ENCODE measurements around the gene GPBP1.
A peak's percentile ranks its signal among the peaks of the same experiment; 100 is the strongest.
"Not testable (repeated sequence)": the region's sequence is repeated elsewhere in the genome, so short reads cannot be mapped to it uniquely, and the experiment has no call there.

Gene GPBP1

DNA sequence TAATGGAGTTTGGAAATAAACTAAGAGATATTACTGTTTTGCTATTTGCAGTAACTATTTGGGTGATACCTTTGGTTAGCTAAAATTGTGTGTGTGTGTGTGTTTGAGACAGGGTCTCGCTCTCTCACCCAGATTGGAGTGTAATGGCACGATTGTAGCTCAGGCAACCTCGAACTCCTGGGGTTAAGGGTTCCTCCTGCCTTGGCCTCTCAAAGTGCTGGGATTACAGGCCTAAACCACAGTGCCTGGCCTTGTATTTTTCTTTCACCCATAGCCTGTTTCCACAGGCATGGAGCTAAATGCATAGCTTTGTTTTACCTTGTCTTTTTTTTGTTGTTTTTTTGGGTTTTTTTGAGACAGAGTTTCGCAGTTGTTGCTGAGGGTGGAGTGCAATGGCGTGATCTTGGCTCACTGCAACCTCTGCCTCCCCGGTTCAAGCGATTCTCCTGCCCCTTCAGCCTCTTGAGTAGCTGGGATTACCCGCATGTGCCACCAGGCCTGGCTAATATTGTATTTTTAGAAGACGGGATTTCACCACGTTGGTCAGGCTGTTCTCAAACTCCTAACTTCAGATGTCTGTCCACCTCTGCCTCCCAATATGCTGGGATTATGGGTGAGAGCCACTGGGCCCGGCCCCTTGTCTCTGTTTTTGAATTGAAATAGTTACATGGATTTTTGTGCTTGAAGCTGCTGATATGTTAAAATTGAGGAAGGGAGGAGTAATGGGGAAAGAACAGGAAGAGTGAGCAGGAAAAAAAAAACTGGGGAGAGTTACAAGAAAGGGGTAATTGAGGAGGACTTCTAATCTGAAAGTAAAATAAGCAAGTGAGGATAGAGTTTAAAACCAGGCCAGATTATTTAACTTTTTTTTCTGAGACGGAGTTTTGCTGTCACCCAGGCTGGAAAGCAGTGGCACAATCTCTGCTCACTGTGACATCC, 5.7 kb downstream of the GPBP1 start:
- peaks cover 8% of the 10 kb centered on the region; the same call in 1 of the 2 replicates for H3K4me1 ChIP-seq (ENCODE audit: insufficient read depth, low read length)
- H3K27ac ChIP-seq (ENCODE audit: low read length): no peak overlapping the region
- no peaks in the 10 kb centered on the region for H3K27me3 ChIP-seq (ENCODE audit: insufficient read depth, low read length)
- peak overlapping the region; percentile 44 for H3K9ac ChIP-seq (ENCODE audit: low read depth, low read length)
- no peaks in the 10 kb centered on the region for H3K9me3 ChIP-seq (ENCODE audit: insufficient read depth, low read depth, low read length)
- peak overlapping the region; percentile 95 for H3K4me3 ChIP-seq (ENCODE audit: low read length)
- peaks cover 50% of the 10 kb centered on the region for H3K36me3 ChIP-seq (ENCODE audit: insufficient read depth, low read depth, low read length)

DNA sequence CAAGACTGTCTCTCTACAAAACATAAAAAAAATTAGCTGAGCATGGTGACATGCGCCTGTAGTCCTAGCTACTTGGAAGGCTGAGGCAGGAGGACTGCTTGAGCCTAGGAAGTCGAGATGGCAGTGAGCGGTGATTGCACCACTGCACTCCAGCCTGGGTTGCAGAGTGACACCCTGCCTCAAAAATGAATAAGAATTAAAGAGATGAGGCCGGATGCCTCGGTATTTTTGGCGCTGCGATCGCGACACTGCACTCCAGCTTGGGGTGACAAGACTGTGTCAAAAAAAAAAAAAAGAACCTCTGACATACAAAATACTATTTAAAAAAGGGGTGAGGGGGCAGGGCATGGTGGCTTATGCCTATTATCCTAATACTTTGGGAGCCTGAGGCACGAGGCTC, 7.3 kb downstream of the GPBP1 start:
- Histone ChIP-seq H3K9me3 (ENCODE audit: insufficient read depth, low read depth, low read length) (no peaks in the 10 kb centered on the region), H3K36me3 (ENCODE audit: insufficient read depth, low read depth, low read length) (peaks cover 43% of the 10 kb centered on the region), H3K27ac (ENCODE audit: low read length) (no peak overlapping the region), H3K4me3 (ENCODE audit: low read length) (no peak overlapping the region), H3K9ac (ENCODE audit: low read depth, low read length) (no peak overlapping the region), H3K27me3 (ENCODE audit: insufficient read depth, low read length) (no peaks in the 10 kb centered on the region), H3K4me1 (ENCODE audit: insufficient read depth, low read length) (peaks cover 13% of the 10 kb centered on the region; the same call in 1 of the 2 replicates)

DNA sequence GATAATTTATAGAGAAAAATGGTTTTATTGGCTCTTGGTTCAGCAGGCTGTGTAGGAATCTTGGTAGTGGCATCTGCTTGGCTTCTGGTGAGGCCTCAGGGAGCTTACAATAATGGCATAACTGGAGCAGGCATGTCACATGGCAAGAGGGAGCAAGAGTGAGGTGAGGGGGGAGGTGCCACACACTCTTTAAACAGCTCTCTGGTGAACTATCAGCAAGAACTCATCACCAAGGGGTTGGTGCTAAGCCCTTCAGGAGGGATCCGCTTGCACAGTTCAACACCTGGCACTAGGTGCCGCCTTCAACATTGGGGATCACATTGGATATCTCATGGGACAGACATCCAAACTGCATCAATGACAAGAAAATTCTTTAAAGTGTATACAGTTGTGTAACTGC, 10.5 kb downstream of the GPBP1 start:
- Histone ChIP-seq H3K4me3 (ENCODE audit: low read length) (no peak overlapping the region), H3K27me3 (ENCODE audit: insufficient read depth, low read length) (no peaks in the 10 kb centered on the region), H3K27ac (ENCODE audit: low read length) (no peak overlapping the region), H3K4me1 (ENCODE audit: insufficient read depth, low read length) (peaks cover 13% of the 10 kb centered on the region), H3K36me3 (ENCODE audit: insufficient read depth, low read depth, low read length) (peaks cover 16% of the 10 kb centered on the region), H3K9ac (ENCODE audit: low read depth, low read length) (no peak overlapping the region), H3K9me3 (ENCODE audit: insufficient read depth, low read depth, low read length) (no peaks in the 10 kb centered on the region)

DNA sequence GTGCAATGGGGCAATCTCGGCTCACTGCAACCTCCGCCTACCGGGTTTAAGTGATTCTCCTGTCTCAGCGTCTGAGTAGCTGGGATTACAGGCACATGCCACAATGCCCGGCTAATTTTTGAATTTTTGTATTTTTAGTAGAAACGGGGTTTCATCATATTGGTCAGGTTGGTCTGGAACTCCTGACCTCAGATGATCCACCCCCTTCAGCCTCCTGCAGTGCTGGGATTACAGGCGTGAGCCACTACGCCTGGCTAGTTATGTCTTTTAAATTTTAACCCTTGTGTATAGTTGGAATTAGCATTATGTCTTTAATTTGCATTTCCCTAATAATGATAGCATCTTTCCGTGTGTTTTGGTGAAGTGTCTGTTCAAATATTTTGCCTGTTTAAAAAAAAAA, 11.5 kb downstream of the GPBP1 start:
- no peaks in the 10 kb centered on the region for H3K27me3 ChIP-seq (ENCODE audit: insufficient read depth, low read length)
- no peak overlapping the region for H3K27ac ChIP-seq (ENCODE audit: low read length)
- peaks cover 11% of the 10 kb centered on the region for H3K36me3 ChIP-seq (ENCODE audit: insufficient read depth, low read depth, low read length)
- H3K9ac ChIP-seq (ENCODE audit: low read depth, low read length): no peak overlapping the region
- H3K9me3 ChIP-seq (ENCODE audit: insufficient read depth, low read depth, low read length): no peaks in the 10 kb centered on the region
- H3K4me3 ChIP-seq (ENCODE audit: low read length): no peak overlapping the region
- H3K4me1 ChIP-seq (ENCODE audit: insufficient read depth, low read length): peaks cover 11% of the 10 kb centered on the region

DNA sequence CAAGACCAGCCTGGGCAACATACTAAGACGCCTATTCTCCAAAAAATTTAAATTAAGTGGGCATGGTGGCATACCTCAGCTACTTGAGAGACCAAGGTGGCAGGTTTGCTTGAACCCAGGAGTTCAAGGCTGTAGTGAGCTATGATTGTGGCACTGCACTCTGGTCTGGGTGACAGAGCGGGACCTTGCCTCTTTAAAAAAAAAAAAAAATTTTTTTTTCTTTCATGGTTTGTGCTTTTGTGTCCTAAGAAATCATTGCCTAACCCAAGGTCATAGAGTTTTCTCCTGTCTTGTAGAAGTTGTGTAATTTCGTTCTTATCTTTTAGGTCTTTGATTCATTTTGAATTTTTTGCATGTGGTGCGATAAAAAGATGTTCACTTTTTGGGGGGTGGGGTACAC, 12.3 kb downstream of the GPBP1 start:
- Histone ChIP-seq H3K27me3 (ENCODE audit: insufficient read depth, low read length) (no peaks in the 10 kb centered on the region), H3K9ac (ENCODE audit: low read depth, low read length) (no peak overlapping the region), H3K36me3 (ENCODE audit: insufficient read depth, low read depth, low read length) (peaks cover 11% of the 10 kb centered on the region), H3K27ac (ENCODE audit: low read length) (peak overlapping the region; percentile 5), H3K4me3 (ENCODE audit: low read length) (no peak overlapping the region), H3K9me3 (ENCODE audit: insufficient read depth, low read depth, low read length) (no peaks in the 10 kb centered on the region), H3K4me1 (ENCODE audit: insufficient read depth, low read length) (peaks cover 11% of the 10 kb centered on the region)

DNA sequence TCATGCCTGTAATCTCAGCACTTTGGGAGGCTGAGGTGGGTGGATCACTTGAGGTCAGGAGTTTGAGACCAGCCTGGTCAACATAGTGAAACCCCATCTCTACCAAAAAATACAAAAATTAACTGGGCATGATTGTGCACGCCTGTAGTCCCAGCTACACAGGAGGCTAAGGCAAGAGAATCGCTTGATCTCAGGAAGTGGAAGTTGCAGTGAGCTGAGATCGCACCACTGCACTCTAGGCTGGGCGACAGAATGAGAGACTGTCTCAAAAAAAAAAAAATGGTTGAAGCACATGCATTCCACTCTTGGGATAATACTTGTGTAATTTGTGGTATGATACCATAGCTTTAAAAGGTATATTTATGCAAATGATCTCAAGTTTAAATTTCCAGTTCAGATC, 14.1 kb downstream of the GPBP1 start:
- not testable (repeated sequence) for H3K9ac ChIP-seq (ENCODE audit: low read depth, low read length); H3K27ac ChIP-seq (ENCODE audit: low read length); H3K9me3 ChIP-seq (ENCODE audit: insufficient read depth, low read depth, low read length); H3K27me3 ChIP-seq (ENCODE audit: insufficient read depth, low read length); H3K4me3 ChIP-seq (ENCODE audit: low read length)
- H3K36me3 ChIP-seq (ENCODE audit: insufficient read depth, low read depth, low read length): peaks cover 16% of the 10 kb centered on the region
- peaks cover 11% of the 10 kb centered on the region for H3K4me1 ChIP-seq (ENCODE audit: insufficient read depth, low read length)

DNA sequence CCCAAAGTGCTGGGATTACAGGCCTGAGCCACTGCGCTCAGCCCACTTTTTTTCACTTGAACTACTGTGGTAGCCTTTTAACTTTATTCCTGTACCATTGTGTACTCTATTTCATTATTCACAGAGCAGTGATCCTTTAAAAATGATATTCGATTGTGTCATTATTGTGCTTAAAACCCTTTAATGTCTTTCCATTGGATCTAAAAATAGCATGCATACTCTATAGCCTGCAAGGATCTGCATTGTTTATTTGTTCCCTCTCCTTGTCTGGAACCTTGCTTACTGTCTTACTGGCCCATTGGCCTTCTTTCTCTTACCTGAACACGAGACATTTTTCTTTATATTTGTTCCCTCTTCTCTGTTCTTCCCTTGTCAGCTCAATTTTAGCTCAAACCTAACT, 15.7 kb downstream of the GPBP1 start:
- Histone ChIP-seq H3K9ac (ENCODE audit: low read depth, low read length) (no peak overlapping the region), H3K27ac (ENCODE audit: low read length) (no peak overlapping the region), H3K36me3 (ENCODE audit: insufficient read depth, low read depth, low read length) (peaks cover 19% of the 10 kb centered on the region; the same call in 1 of the 2 replicates), H3K27me3 (ENCODE audit: insufficient read depth, low read length) (no peaks in the 10 kb centered on the region), H3K4me1 (ENCODE audit: insufficient read depth, low read length) (peaks cover 10% of the 10 kb centered on the region), H3K9me3 (ENCODE audit: insufficient read depth, low read depth, low read length) (no peaks in the 10 kb centered on the region), H3K4me3 (ENCODE audit: low read length) (no peak overlapping the region)

DNA sequence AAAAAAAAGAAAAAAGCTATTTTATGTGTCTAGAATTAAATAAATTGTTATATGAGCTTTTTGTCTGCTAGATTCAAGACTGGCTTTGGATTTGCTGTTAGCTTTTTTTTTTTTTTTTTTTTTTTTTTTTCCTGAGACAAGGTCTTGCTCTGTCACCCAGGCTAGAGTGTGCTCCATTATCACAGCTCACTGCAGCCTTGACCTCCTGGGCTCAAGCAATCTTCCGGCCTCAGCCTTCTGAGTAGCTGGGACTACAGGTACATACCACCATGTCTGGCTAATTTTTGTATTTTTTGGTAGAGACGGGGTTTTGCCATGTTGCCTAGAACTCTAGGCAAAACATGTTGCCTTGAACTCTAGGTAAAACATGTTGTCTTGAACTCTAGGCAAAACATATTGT, 16.7 kb downstream of the GPBP1 start:
- H3K4me1 ChIP-seq (ENCODE audit: insufficient read depth, low read length): peaks cover 6% of the 10 kb centered on the region
- no peak overlapping the region for H3K4me3 ChIP-seq (ENCODE audit: low read length)
- H3K36me3 ChIP-seq (ENCODE audit: insufficient read depth, low read depth, low read length): peaks cover 19% of the 10 kb centered on the region; the same call in 1 of the 2 replicates

DNA sequence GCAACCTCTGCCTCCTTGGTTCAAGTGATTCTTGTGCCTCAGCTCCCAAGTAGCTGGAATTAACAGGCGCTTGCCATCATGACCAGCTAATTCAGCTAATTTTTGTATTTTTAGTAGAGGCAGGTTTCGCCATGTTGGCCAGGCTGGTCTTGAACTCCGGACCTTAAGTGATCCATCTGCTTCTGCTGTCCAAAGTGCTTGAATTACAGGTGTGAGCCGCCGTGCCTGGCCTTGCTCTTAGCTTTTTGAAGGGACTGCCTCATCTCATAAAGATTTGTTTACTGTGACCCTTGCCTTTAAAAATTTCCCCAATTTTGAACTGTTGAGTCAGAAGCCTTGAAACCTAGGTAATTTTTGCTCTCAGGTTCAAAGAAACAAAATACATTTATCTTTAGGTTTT, 17.3 kb downstream of the GPBP1 start:
- H3K4me3 ChIP-seq (ENCODE audit: low read length): no peak overlapping the region
- peaks cover 22% of the 10 kb centered on the region; the same call in 1 of the 2 replicates for H3K36me3 ChIP-seq (ENCODE audit: insufficient read depth, low read depth, low read length)
- no peaks in the 10 kb centered on the region for H3K9me3 ChIP-seq (ENCODE audit: insufficient read depth, low read depth, low read length)
- H3K4me1 ChIP-seq (ENCODE audit: insufficient read depth, low read length): peaks cover 6% of the 10 kb centered on the region
- H3K9ac ChIP-seq (ENCODE audit: low read depth, low read length): no peak overlapping the region
- H3K27me3 ChIP-seq (ENCODE audit: insufficient read depth, low read length): no peaks in the 10 kb centered on the region
- no peak overlapping the region for H3K27ac ChIP-seq (ENCODE audit: low read length)

More for the DNA sequence above, 16.7 kb downstream of the GPBP1 start:
- Histone ChIP-seq H3K9ac (ENCODE audit: low read depth, low read length) (no peak overlapping the region), H3K9me3 (ENCODE audit: insufficient read depth, low read depth, low read length) (no peaks in the 10 kb centered on the region), H3K27me3 (ENCODE audit: insufficient read depth, low read length) (no peaks in the 10 kb centered on the region), H3K27ac (ENCODE audit: low read length) (no peak overlapping the region)

DNA sequence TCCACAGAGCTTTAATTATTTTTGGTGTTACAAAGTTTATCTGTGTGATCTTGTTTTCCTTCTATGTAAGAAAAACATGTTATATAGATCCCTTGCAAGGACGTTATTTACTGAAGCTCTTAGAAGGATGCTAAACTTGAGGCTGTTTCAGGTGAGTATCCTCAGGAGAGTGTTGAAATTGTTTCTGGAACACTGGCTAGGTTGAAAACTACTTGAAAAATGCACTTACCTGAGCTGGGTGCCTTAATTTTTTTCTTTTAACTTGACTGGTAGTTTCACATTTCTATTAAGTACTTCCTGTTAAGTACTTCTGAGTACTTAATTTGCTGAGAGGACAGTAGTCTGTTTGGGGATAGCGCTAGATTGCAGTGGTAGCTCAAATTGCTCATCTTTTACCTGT, 18.1 kb downstream of the GPBP1 start:
- no peaks in the 10 kb centered on the region for H3K27me3 ChIP-seq (ENCODE audit: insufficient read depth, low read length)
- no peak overlapping the region for H3K27ac ChIP-seq (ENCODE audit: low read length)
- peaks cover 21% of the 10 kb centered on the region; the same call in 1 of the 2 replicates for H3K36me3 ChIP-seq (ENCODE audit: insufficient read depth, low read depth, low read length)
- peaks cover 6% of the 10 kb centered on the region for H3K4me1 ChIP-seq (ENCODE audit: insufficient read depth, low read length)
- no peaks in the 10 kb centered on the region for H3K9me3 ChIP-seq (ENCODE audit: insufficient read depth, low read depth, low read length)
- H3K9ac ChIP-seq (ENCODE audit: low read depth, low read length): no peak overlapping the region
- H3K4me3 ChIP-seq (ENCODE audit: low read length): no peak overlapping the region

DNA sequence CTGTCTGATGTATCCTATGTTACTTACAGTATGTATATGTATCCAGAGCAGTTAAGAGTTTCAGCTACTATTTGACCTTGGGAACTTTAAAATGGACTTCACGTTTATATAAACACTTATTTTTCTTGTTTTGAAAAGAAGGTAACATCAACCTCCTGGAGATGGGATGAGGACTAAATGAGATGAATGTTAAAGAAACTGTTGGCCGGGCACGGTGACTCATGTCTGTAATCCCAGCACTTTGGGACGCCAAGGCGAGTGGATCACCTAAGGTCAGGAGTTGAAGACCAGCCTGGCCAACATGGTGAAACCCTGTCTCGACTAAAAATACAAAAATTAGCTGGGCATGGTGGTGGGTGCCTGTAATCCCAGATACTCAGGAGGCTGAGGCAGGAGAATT, 19.0 kb downstream of the GPBP1 start:
- peaks cover 22% of the 10 kb centered on the region for H3K36me3 ChIP-seq (ENCODE audit: insufficient read depth, low read depth, low read length)
- not testable (repeated sequence) for H3K9me3 ChIP-seq (ENCODE audit: insufficient read depth, low read depth, low read length); H3K4me3 ChIP-seq (ENCODE audit: low read length); H3K27ac ChIP-seq (ENCODE audit: low read length); H3K4me1 ChIP-seq (ENCODE audit: insufficient read depth, low read length); H3K9ac ChIP-seq (ENCODE audit: low read depth, low read length); H3K27me3 ChIP-seq (ENCODE audit: insufficient read depth, low read length)

DNA sequence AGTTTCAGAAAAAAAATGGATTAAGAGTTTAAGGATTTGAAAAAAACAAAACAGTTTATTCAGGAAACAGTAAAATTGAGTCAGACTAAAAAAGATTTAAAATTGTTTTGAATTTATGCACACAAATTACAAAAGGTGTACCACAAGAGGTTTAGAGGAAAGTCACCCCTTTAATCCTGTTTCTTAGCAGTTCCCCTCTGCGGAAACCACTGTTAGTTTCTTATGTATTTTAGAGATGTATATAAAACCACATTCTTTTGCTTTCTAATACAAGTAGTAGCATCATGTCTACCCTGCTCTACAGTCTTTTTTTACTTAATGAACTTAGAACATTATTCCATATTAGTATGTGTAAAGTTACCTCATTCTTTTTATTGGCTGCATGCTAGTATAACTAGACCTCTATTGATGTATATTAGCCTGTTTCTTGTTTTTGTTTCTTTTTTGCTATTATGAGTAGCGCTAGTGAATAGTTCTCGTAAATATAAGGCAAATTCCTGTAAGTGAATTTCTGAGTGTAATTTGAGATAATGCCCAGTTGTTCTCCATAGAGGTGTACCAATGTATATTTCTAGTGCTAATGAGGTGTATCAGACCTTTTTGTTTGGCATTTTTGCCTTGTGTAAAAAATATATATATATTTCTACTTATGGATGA, 20.0 kb downstream of the GPBP1 start:
- Histone ChIP-seq H3K27me3 (ENCODE audit: insufficient read depth, low read length) (no peaks in the 10 kb centered on the region), H3K36me3 (ENCODE audit: insufficient read depth, low read depth, low read length) (peaks cover 27% of the 10 kb centered on the region)

More for the DNA sequence above, 20.0 kb downstream of the GPBP1 start:
- Histone ChIP-seq H3K9ac (ENCODE audit: low read depth, low read length) (no peak overlapping the region), H3K27ac (ENCODE audit: low read length) (no peak overlapping the region), H3K4me3 (ENCODE audit: low read length) (no peak overlapping the region), H3K9me3 (ENCODE audit: insufficient read depth, low read depth, low read length) (no peaks in the 10 kb centered on the region), H3K4me1 (ENCODE audit: insufficient read depth, low read length) (no peaks in the 10 kb centered on the region; the same call in 1 of the 2 replicates)

Measured in iPS-20b (cell line).